Colonic mucosa (tissue), 4 donors: ENCODE data around the gene PDSS2. TPM values are rescaled to one million over a fixed set of nuclear protein-coding genes. Genes with fewer than 3 reads are reported as not detected.
"Not testable (repeated sequence)": the region's sequence is repeated elsewhere in the genome, so short reads cannot be mapped to it uniquely, and the experiment has no call there.

Experiments
- DNase-seq: peaks from one replicate; pipeline ENCODE4 v3.0.0-alpha.2; 2020
- H3K27ac ChIP-seq: fragments of 200-600 bp; one replicate; pipeline ENCODE4 v1.8.0; 2021
- H3K27me3 ChIP-seq: fragments of 200-600 bp; one replicate; pipeline ENCODE4 v1.8.0; 2021
- H3K36me3 ChIP-seq: fragments of 200-600 bp; one replicate; pipeline ENCODE4 v1.8.0; 2021
- H3K4me1 ChIP-seq: fragments of 200-600 bp; one replicate; pipeline ENCODE4 v1.8.0; 2021; ENCODE audit warnings: mild to moderate bottlenecking
- H3K4me3 ChIP-seq: fragments of 200-600 bp; one replicate; pipeline ENCODE4 v1.8.0; 2021
- H3K9ac ChIP-seq, 2 donors: one replicate each; pipeline ENCODE4 v1.7.0; 2013; ENCODE audit warnings: control low read depth in 2 of 2, low read depth in 2 of 2, low read length in 2 of 2
- H3K9me3 ChIP-seq: fragments of 200-600 bp; one replicate; pipeline ENCODE4 v1.8.0; 2021
- intact Hi-C: fragments of 100-400 bp; cut with DNase I; formaldehyde crosslinking; loops from one replicate; pipeline ENCODE4 v1.14.1; 2022
- total RNA-seq, 2 donors: library from RNA; stranded (reverse); fragmentation: NEBNext Ultra II Directional in 1 of 2; extraction: Animal tissue kit (Norgen Biotek cat#: 25700) in 1 of 2; gene quantifications; one replicate each; pipeline ENCODE4 v1.2.1, GENCODE V29; 2021
- TF ChIP-seq, protein P1 (sequence below): fragments of 200-600 bp; IDR thresholded peaks from one replicate; pipeline ENCODE4 v1.8.0; 2022; ENCODE audit warnings: antibody characterized with exemption, mild to moderate bottlenecking
- donor health status: healthy.
- donor health status: DM: no; HTN: no; CAD: no.
- donor health status: DM: no; HTN: no; CAD: no.

PDSS2 gene
- total RNA-seq, 2 donors from 2014 or later = 26.3 to 35.7 TPM

DNA sequence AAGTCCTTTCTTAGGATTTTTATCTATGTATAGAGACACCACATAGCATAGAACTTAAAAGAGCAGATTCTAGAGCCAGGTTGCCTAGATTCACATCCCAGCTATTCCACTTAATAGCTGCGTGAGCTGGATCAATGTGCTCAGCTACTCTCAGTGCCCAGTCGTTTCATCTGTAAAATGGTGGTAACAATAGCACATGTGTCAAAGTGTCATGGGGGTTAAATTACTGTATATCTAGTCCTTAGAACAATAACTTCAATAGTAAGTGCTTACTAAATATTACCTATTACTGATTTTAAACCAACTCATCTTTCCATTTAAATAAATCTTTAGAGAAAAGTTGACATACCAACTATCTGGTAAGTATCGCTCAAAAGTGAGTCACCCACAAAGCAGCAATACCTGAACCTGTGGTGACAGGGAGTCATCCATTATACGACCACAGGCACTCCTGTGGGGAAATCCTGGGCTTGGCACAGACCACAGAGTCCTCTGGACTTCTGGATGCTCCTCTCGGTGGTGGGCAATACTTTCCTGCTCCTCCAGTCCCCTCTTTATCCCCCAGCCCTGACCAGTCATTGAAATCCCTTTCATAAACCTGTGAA, 154.8 kb downstream of the PDSS2 start:
- H3K9ac ChIP-seq = no peak overlapping the region
- H3K36me3 ChIP-seq = no peaks in the 10 kb centered on the region
- no peak overlapping the region for H3K27ac ChIP-seq
- no peaks in the 10 kb centered on the region for H3K27me3 ChIP-seq
- H3K9me3 ChIP-seq = no peaks in the 10 kb centered on the region
- no peak overlapping the region for H3K4me3 ChIP-seq
- TF ChIP-seq, protein P1, sequence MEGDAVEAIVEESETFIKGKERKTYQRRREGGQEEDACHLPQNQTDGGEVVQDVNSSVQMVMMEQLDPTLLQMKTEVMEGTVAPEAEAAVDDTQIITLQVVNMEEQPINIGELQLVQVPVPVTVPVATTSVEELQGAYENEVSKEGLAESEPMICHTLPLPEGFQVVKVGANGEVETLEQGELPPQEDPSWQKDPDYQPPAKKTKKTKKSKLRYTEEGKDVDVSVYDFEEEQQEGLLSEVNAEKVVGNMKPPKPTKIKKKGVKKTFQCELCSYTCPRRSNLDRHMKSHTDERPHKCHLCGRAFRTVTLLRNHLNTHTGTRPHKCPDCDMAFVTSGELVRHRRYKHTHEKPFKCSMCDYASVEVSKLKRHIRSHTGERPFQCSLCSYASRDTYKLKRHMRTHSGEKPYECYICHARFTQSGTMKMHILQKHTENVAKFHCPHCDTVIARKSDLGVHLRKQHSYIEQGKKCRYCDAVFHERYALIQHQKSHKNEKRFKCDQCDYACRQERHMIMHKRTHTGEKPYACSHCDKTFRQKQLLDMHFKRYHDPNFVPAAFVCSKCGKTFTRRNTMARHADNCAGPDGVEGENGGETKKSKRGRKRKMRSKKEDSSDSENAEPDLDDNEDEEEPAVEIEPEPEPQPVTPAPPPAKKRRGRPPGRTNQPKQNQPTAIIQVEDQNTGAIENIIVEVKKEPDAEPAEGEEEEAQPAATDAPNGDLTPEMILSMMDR = no peak
- DNase-seq = no peak
- intact Hi-C loops = no loop called here
- H3K4me1 ChIP-seq = no peaks in the 10 kb centered on the region

DNA sequence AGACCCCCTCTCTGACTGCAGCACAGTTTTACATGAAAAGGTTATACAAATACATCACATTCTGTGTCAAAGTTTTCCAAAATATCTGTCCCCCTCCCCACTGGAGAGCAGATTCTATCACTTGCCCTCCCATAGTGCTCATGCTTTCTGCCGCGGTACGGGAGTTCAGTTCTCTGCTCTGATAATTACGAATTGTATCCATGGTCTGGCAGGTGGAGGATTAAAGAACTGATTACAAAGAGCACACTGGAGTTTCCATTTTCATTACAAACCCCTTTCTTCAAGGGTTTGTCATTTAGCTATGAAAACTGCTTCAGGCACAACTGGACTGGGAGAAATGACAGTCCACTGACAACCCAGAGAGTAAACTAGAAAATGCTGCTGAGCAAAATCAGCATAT, 166.0 kb downstream of the PDSS2 start:
- Histone ChIP-seq H3K27ac (no peak overlapping the region), H3K36me3 (no peaks in the 10 kb centered on the region), H3K9ac (no peak overlapping the region), H3K4me3 (no peak overlapping the region), H3K27me3 (no peaks in the 10 kb centered on the region), H3K9me3 (no peaks in the 10 kb centered on the region), H3K4me1 (no peaks in the 10 kb centered on the region)
- TF ChIP-seq, protein P1 = no peak
- DNase-seq = no peak
- intact Hi-C loops = no loop called here

DNA sequence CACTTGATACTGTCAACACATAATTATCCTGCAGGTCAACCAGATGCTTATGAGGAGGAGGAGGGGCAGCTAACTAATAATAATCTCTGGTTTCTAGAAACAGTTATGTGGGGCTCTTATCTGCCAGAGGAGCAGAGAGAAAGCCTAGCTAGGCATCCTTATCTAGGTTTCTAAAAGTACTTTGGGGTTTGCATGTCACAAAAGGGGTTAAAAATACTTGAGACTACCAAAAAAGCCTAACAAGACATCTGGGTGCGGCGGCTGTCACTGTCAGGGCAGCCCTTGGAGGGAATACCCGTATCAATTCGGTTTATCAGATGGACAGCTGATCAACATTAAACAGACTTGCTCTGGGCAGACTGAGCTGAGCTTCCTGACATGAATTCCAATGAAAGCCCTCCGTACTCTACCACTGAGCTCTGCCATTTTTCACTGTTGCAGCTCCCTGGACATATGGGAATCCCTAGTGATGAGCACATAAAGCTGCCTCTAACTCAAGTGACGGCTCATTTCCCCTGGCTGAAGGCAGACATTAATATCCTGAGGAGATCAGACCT, 166.6 kb downstream of the PDSS2 start:
- intact Hi-C loops = no loop called here
- H3K4me1 ChIP-seq = no peaks in the 10 kb centered on the region
- H3K27ac ChIP-seq = no peak overlapping the region
- H3K27me3 ChIP-seq = no peaks in the 10 kb centered on the region
- DNase-seq = no peak
- no peak overlapping the region for H3K9ac ChIP-seq
- H3K9me3 ChIP-seq = no peaks in the 10 kb centered on the region
- H3K36me3 ChIP-seq = no peaks in the 10 kb centered on the region
- no peak overlapping the region for H3K4me3 ChIP-seq
- TF ChIP-seq, protein P1 = no peak

DNA sequence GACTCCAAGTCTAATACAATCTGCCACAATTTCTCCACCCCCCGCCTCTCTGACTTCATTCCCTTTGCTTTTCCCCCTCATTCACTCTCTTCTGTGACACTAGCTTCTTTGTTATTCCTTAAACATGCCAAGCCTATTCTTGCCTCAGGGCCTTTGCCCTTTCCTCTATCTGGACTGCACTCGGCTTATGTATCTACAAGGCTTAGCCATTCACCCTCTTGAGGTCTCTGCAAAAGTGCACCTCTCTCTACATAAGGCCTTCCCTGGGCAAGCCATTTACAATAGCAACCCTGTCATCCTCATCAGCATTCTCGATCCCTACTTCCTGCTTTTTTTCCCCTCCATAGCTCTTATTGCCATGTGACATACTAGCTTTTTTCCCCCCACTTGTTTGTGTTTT, 168.9 kb downstream of the PDSS2 start:
- TF ChIP-seq, protein P1 = no peak
- no peak for DNase-seq
- Histone ChIP-seq H3K27me3 (no peaks in the 10 kb centered on the region), H3K36me3 (no peaks in the 10 kb centered on the region), H3K9me3 (no peaks in the 10 kb centered on the region), H3K4me1 (no peaks in the 10 kb centered on the region), H3K4me3 (no peak overlapping the region), H3K9ac (no peak overlapping the region), H3K27ac (no peak overlapping the region)
- intact Hi-C loops = no loop called here

DNA sequence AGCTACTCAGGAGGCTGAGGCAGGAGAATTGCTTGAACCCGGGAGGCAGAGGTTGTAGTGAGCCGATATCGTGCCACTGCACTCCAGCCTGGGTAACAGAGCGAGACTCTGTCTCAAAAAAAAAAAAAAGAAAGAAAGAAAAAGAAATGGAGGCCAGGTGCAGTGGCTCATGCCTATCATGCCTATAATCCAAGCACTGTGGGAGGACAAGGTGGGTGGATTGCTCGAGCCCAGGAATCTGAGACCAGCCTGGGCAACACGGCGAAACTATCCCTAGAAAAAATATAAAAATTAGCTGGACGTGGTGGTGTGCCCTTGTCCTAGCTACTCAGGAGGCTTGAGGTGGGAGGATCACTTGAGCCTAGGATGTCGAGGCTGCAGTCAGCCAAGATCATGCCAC, 170.1 kb downstream of the PDSS2 start:
- H3K9ac ChIP-seq, H3K4me1 ChIP-seq, H3K27ac ChIP-seq, H3K9me3 ChIP-seq, intact Hi-C loops, H3K27me3 ChIP-seq, DNase-seq, H3K36me3 ChIP-seq, H3K4me3 ChIP-seq: not testable (repeated sequence)

DNA sequence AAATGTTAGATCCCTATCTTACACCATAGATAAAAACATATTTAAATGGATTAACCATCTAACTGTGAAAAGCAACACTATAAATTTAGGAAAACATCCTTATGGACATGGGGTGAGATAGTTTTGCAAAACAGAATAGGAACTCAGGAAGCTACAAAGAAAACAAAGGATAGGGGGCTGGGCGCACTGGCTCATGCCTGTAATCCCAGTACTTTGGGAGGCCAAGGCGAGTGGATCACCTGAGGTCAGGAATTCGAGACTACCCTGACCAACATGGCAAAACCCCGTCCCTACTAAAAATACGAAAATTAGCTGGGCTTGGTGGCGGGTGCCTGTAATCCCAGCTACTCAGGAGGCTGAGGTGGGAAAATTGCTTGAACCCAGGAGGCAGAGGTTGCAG, 173.7 kb downstream of the PDSS2 start:
- H3K27ac ChIP-seq, H3K27me3 ChIP-seq, H3K36me3 ChIP-seq, H3K9me3 ChIP-seq, DNase-seq, intact Hi-C loops, H3K4me1 ChIP-seq, H3K9ac ChIP-seq, H3K4me3 ChIP-seq: not testable (repeated sequence)
